Astrocyte (in vitro differentiated cells and primary cell): ENCODE results near the gene CTBP1. TPM values are rescaled to one million over a fixed set of nuclear protein-coding genes. Genes with fewer than 3 reads are reported as not detected.

Experiments
- DNase-seq: peaks from one replicate; pipeline ENCODE4 v3.0.0-alpha.2; 2010; ENCODE audit warnings: low read depth
- FAIRE-seq: peaks from 2 replicates; lab custom pipeline; 2011; peaks lifted over from hg19 to GRCh38; lab: Jason Lieb, UNC
- H2AFZ ChIP-seq: 2 replicates; pipeline ENCODE4 v1.6.0; 2012; ENCODE audit warnings: low read depth, low read length, inconsistent platforms
- H3K27ac ChIP-seq: 2 replicates; pipeline ENCODE4 v1.5.1; 2011; ENCODE audit warnings: low read depth, low read length, inconsistent platforms
- H3K27me3 ChIP-seq: 2 replicates; pipeline ENCODE4 v1.6.0; 2011; ENCODE audit warnings: low read length, inconsistent platforms; ENCODE audit not compliant: insufficient read depth
- H3K36me3 ChIP-seq: 2 replicates; pipeline ENCODE4 v1.5.1; 2011; ENCODE audit warnings: low read length, inconsistent platforms; ENCODE audit not compliant: insufficient read depth
- H3K4me1 ChIP-seq: 2 replicates; pipeline ENCODE4 v1.5.1; 2011; ENCODE audit warnings: low read length, inconsistent platforms; ENCODE audit not compliant: insufficient read depth
- H3K4me2 ChIP-seq: 2 replicates; pipeline ENCODE4 v1.6.0; 2012; ENCODE audit warnings: low read length, inconsistent platforms
- H3K4me3 ChIP-seq: 2 replicates; pipeline ENCODE4 v1.5.1; 2011; ENCODE audit warnings: low read depth, mild to moderate bottlenecking, low read length, inconsistent platforms; ENCODE audit not compliant: insufficient read depth
- H3K79me2 ChIP-seq: 2 replicates; pipeline ENCODE4 v1.6.0; 2012; ENCODE audit warnings: mild to moderate bottlenecking, low read length, inconsistent platforms; ENCODE audit not compliant: insufficient read depth
- H3K9ac ChIP-seq: 2 replicates; pipeline ENCODE4 v1.6.0; 2012; ENCODE audit warnings: mild to moderate bottlenecking, low read length, inconsistent platforms
- H3K9me3 ChIP-seq: 2 replicates; pipeline ENCODE4 v1.5.1; 2012; ENCODE audit warnings: low read depth, mild to moderate bottlenecking, low read length, inconsistent platforms; ENCODE audit not compliant: insufficient read depth
- H4K20me1 ChIP-seq: 2 replicates; pipeline ENCODE4 v1.6.0; 2012; ENCODE audit warnings: low read length, inconsistent platforms; ENCODE audit not compliant: insufficient read depth
- H3K27ac Mint-ChIP-seq: one replicate; pipeline ENCODE4 v1.8.0; 2021; ENCODE audit warnings: mild to moderate bottlenecking, mixed read lengths; ENCODE audit not compliant: unreplicated experiment
- H3K27me3 Mint-ChIP-seq: one replicate; pipeline ENCODE4 v1.8.0; 2021; ENCODE audit warnings: low read depth, mixed read lengths; ENCODE audit not compliant: unreplicated experiment
- H3K36me3 Mint-ChIP-seq: one replicate; pipeline ENCODE4 v1.8.0; 2021; ENCODE audit warnings: low read depth, mixed read lengths; ENCODE audit not compliant: unreplicated experiment
- H3K4me1 Mint-ChIP-seq: one replicate; pipeline ENCODE4 v1.8.0; 2021; ENCODE audit warnings: low read depth, mixed read lengths; ENCODE audit not compliant: unreplicated experiment
- H3K4me3 Mint-ChIP-seq: one replicate; pipeline ENCODE4 v1.8.0; 2021; ENCODE audit warnings: mild to moderate bottlenecking, moderate library complexity, mixed read lengths; ENCODE audit not compliant: unreplicated experiment
- H3K9me3 Mint-ChIP-seq: one replicate; pipeline ENCODE4 v1.8.0; 2021; ENCODE audit warnings: mild to moderate bottlenecking, mixed read lengths; ENCODE audit not compliant: unreplicated experiment
- EZH2 ChIP-seq: IDR thresholded peaks from 2 replicates; pipeline ENCODE4 v1.6.1; 2012; ENCODE audit warnings: mild to moderate bottlenecking, low read length, inconsistent platforms; ENCODE audit not compliant: insufficient read depth
- total RNA-seq: library from RNA; stranded (reverse); gene quantifications from 2 replicates; pipeline ENCODE4 v1.2.1, GENCODE V29; 2021
- TF ChIP-seq, protein P1 (sequence below): IDR thresholded peaks from 2 replicates; pipeline ENCODE4 v1.5.1; 2011; ENCODE audit warnings: low read depth, mild to moderate bottlenecking, inconsistent platforms, low read length, moderate library complexity; ENCODE audit not compliant: insufficient read depth

CTBP1 gene
- total RNA-seq, 1 donor from 2014 or later = 136 TPM

DNA sequence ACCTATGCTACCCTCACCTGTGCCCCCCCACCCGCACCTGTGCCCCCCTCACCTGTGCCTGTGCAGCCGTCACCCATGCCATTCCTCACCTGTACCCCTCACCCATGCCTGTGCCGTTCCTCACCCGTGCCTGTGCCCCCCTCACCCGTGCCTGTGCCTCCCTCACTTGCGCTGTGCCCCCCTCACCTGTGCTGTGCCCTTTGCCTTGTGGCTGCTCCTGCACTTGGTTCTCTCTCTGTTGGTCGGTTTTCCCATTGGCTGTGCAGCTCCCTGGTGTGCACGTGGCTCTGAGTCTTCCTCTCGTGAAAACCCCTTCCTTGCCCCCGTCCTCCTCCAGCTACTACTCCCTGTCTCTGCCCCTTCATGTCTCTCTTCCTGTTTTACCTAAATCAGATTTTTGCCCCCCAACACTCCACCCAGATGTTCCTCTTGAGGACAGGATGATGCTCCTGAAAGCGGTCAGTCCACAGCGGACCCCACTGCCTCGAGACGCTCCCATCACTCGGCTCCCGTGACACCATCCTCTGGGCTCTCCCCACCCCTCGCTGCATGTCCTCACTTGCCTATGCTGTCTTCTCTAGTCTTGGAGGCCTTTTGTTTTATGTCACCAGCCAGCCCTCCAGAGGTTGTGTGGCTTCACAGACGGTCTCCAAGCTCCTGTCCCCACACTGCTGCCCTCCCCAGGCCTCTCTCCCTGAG, 47.5 kb upstream of the CTBP1 start:
- H3K9me3 ChIP-seq = no peaks in the 10 kb centered on the region
- TF ChIP-seq, protein P1, sequence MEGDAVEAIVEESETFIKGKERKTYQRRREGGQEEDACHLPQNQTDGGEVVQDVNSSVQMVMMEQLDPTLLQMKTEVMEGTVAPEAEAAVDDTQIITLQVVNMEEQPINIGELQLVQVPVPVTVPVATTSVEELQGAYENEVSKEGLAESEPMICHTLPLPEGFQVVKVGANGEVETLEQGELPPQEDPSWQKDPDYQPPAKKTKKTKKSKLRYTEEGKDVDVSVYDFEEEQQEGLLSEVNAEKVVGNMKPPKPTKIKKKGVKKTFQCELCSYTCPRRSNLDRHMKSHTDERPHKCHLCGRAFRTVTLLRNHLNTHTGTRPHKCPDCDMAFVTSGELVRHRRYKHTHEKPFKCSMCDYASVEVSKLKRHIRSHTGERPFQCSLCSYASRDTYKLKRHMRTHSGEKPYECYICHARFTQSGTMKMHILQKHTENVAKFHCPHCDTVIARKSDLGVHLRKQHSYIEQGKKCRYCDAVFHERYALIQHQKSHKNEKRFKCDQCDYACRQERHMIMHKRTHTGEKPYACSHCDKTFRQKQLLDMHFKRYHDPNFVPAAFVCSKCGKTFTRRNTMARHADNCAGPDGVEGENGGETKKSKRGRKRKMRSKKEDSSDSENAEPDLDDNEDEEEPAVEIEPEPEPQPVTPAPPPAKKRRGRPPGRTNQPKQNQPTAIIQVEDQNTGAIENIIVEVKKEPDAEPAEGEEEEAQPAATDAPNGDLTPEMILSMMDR = no peak
- TF ChIP-seq EZH2 = no peak
- peaks cover 93% of the 10 kb centered on the region for H3K79me2 ChIP-seq
- H3K27me3 ChIP-seq = no peaks in the 10 kb centered on the region
- H3K36me3 ChIP-seq = peaks cover 8% of the 10 kb centered on the region
- H3K9ac ChIP-seq = no peak overlapping the region
- H3K9me3 Mint-ChIP-seq = no peaks in the 10 kb centered on the region
- H3K4me3 ChIP-seq = no peak overlapping the region
- H3K27ac ChIP-seq = no peak overlapping the region
- no peaks in the 10 kb centered on the region for H3K27me3 Mint-ChIP-seq
- no peak overlapping the region for H3K4me2 ChIP-seq
- peaks cover 85% of the 10 kb centered on the region for H4K20me1 ChIP-seq
- H3K4me1 ChIP-seq = peaks cover 17% of the 10 kb centered on the region
- H3K4me1 Mint-ChIP-seq = peaks cover 38% of the 10 kb centered on the region
- H3K27ac Mint-ChIP-seq = peak overlapping the region; percentile 11
- no peak overlapping the region for H3K4me3 Mint-ChIP-seq
- FAIRE-seq = no peak
- no peak overlapping the region for H2AFZ ChIP-seq
- H3K36me3 Mint-ChIP-seq = peaks cover 6% of the 10 kb centered on the region
- no peak for DNase-seq

- Mint-ChIP-seq H3K27ac (no peak overlapping the region), H3K9me3 (no peaks in the 10 kb centered on the region), H3K4me1 (peaks cover 36% of the 10 kb centered on the region), H3K27me3 (no peaks in the 10 kb centered on the region), H3K4me3 (no peak overlapping the region), H3K36me3 (peaks cover 3% of the 10 kb centered on the region)
- Histone ChIP-seq H3K9me3 (no peaks in the 10 kb centered on the region), H3K27me3 (no peaks in the 10 kb centered on the region), H2AFZ (no peak overlapping the region), H4K20me1 (peaks cover 85% of the 10 kb centered on the region), H3K4me3 (no peak overlapping the region), H3K9ac (no peak overlapping the region), H3K79me2 (peaks cover 93% of the 10 kb centered on the region), H3K4me2 (no peak overlapping the region), H3K27ac (no peak overlapping the region), H3K4me1 (peaks cover 20% of the 10 kb centered on the region), H3K36me3 (peaks cover 8% of the 10 kb centered on the region)
- DNase-seq (no peak), FAIRE-seq (no peak)
- TF ChIP-seq, protein P1 = no peak
- no peak for TF ChIP-seq EZH2
Observed at GRCh38 chr4:1295405-1296055, 46.6 kb upstream of the CTBP1 start.

DNA sequence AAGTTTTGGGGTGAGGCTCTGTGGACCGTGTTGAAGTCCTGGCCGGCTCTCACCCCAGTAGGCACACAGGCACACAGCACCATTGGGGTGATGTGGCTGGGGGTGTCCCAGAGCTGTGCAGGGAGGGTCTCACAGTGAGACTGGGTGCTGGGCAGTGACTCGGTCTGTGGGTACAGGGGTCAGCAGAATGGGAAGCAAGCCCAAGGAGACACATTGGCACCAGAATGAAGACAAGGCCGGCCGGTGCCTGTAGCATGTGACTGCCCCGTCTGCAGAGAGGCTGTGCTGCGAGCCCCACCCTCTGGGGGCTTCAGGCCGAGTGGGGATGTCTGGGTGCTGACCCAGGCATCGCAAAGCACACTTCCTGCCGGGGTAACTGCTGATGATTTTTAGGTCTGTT, 46.0 kb upstream of the CTBP1 start:
- Histone ChIP-seq H2AFZ (no peak overlapping the region), H3K79me2 (peaks cover 93% of the 10 kb centered on the region), H3K27me3 (no peaks in the 10 kb centered on the region), H3K4me3 (no peak overlapping the region), H3K4me1 (peaks cover 22% of the 10 kb centered on the region), H3K27ac (no peak overlapping the region), H4K20me1 (peaks cover 81% of the 10 kb centered on the region), H3K36me3 (peaks cover 6% of the 10 kb centered on the region), H3K4me2 (no peak overlapping the region), H3K9me3 (no peaks in the 10 kb centered on the region), H3K9ac (no peak overlapping the region)
- TF ChIP-seq EZH2 = no peak
- TF ChIP-seq, protein P1 = no peak
- peaks cover 36% of the 10 kb centered on the region for H3K4me1 Mint-ChIP-seq
- peak overlapping the region; percentile 27 for H3K4me3 Mint-ChIP-seq
- no peaks in the 10 kb centered on the region for H3K27me3 Mint-ChIP-seq
- peaks cover 3% of the 10 kb centered on the region for H3K36me3 Mint-ChIP-seq
- DNase-seq = no peak
- peak overlapping the region; percentile 58 for H3K27ac Mint-ChIP-seq
- H3K9me3 Mint-ChIP-seq = no peaks in the 10 kb centered on the region
- no peak for FAIRE-seq
